HG03571 (cell line): ENCODE measurements around the gene AGTR1.
"Not testable (repeated sequence)": the region's sequence is repeated elsewhere in the genome, so short reads cannot be mapped to it uniquely, and the experiment has no call there.

Experiments
- ATAC-seq: cut with Tn5 transposase; IDR thresholded peaks from one replicate; pipeline ENCODE4 v1.9.1; 2021; ENCODE audit not compliant: unreplicated experiment

AGTR1 gene

DNA sequence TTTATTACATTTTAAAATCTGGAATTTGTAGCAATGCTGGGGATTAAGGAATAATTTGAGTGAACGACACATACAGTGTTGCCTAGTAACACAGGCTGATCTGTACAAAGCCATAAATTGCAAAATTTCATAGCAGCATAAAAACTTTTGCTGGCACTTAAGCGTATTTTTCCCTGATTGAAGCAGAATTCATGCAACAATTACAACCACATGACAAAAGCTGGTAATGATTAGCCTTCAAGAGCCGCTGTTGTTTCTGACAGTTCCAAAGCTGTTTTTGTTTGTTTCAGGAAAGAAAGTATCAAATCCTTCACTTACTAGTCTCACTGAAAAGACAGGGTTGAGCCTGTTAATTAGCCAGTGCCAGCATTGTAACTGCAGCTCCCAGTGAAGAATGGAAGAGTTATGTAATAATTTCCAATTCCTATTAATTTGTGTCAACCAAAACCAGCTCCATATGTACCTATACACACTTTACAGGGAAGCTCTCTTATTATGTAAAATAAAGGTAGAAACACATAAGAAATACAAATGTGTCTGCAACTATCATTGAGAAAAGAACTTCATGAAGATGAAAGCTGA, 60.7 kb downstream of the AGTR1 start:
- no peak for ATAC-seq

DNA sequence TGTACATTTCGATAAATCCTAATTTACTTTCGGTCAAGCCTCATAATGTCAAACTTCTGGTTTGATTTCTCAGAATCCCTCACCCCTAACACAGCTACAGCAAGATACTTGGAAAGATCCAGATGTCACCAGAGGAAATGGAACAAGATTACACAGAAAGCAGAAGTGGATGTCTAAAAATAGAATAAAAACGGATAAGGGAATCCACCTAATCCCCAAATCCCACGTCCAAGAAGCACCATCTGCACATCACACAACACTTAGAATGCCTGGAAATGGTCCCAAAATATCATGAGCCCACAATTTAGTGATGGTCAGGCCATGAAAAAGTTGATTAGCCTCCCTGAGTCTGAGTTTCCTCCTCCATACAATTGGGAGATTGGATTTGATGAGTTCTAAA, 61.7 kb downstream of the AGTR1 start:
- ATAC-seq, result no peak

DNA sequence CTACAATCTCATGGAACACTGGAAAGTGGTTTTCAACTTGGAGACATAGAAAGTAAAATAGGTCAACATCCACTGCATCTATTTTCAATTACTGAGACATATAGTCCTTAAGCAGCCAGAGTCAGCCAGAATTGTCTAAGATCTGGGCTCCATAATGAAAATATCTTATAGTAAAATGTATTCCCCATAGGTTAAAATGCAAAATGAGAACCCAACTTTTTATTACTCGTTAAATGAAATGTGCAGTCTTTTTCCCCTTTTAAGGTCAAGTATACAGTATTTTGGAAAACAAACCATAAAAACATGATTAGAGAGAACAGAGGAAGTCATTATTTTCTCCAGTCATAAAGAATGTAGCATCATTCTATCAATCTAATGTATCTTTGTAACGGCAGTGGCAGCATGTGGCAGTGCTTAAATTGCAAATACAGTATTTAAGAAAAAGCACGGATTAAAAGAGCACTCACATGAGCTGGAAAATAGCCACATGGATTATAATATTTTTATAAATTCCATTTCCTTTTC, 65.5 kb downstream of the AGTR1 start:
- ATAC-seq, result no peak

DNA sequence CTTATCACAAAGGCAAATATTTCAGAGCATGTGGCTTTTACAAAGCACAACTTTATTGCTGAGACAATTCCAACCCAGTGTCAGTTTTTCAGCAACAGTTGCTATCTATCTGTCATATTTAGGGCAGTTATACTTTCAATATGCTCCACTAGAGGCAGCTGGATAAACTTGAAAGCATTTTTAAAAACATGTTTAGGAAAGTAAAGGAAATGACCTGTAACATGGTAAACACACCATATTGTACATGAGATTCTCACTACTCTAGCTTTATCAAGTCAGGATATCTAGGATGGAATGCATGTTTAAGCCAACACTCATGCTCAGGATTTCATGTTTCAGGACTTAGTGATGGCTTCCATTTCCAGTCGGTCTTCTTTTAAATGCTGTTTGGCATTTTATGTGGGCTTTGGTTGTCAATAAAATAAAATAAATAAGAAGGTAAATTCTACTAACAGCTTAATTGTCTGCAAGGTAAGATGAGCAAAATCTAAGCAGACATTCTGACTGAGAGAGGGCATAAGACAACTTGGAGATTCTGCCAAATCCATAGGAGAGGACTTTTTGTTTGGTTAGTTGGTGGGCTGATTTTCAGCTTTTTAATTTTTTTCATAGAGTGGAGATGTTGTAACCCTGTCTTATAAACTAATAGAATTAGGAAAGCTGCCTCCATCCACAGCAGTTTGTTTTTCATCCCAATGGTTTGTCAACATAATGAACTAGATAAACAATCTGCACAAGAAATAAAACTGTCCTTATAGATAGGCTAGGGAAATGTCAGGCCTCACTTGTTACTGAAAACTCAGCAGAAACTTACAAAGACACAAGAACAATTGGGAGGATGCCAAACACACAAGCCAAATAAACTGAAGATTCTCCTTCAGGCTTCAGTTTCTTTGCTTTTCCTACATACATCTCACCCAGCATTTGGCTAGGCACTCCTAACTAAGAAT, 66.6 kb downstream of the AGTR1 start:
- ATAC-seq, result no peak

DNA sequence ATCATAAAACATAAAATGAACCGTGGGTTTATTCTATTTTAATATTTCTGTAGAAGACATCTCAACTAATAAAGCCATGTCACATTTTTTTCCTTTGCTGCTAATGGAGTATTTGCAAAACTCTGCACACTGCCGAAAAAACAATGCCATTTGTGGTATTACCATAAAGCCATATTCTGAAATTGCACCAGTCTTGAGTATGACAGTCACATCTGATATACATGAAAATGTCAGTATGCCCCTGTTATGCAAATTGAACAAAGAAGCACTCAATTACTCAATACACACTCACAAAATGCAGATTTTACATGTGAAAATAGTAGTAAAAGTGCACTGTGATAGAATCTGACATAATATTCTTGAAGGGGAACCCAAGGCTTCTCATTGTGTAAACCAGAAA, 74.7 kb downstream of the AGTR1 start:
- no peak for ATAC-seq

DNA sequence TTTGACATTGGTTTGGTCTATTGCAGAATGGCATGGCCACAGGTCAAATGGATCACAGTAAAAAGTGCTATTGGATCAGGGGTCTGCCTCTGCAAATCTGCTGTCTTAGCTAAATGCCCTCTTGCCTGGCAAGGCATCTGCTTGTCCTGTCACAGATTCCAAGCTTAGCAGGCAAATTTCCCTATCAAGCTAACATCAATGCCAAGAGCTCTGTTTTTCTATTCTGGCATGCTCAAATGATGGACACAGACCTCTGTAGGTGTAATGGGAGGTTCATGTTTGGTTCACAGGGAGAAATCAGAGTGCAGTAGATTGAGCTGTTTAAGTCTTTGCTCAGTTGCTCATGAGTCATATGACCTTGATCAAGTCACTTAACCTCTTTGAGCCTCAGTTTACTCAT, 75.1 kb downstream of the AGTR1 start:
- no peak for ATAC-seq

DNA sequence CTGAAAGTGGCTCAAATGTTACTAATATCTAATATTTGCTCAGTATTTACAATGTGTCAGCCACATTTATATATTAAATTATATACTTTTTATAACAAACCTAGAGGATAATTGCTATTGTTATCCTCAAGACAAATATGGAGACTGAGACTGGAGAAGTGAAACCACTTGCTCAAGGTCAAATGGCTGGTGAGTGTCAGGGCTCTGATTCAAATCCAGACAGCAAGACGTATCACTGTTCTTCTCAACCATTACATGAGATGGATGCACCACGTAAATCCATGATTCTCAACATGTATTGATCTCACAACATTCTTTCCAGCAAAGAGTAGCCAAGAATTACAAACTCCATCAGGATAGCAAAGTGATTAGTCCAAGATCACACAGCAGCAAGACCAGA, 76.1 kb downstream of the AGTR1 start:
- ATAC-seq, result no peak

DNA sequence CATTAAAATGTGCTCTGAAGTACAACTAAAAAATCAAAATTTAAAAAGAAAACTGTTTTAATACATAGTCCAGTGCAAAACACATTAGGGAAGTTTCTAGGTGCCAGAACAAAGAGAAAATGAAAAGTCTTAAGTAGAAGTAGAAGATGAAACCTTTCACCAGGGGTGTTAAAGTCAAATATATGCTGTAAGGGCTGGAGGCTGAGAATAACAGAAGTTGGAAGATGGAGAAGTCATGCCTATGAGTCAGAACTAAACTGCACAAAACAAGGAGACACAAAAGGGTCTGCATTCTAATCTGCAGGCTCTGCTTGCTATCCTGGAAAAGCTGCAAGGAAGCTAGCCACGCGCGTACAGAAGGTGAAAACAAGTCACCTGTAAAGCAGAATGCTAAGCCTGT, 81.2 kb downstream of the AGTR1 start:
- ATAC-seq, result no peak

DNA sequence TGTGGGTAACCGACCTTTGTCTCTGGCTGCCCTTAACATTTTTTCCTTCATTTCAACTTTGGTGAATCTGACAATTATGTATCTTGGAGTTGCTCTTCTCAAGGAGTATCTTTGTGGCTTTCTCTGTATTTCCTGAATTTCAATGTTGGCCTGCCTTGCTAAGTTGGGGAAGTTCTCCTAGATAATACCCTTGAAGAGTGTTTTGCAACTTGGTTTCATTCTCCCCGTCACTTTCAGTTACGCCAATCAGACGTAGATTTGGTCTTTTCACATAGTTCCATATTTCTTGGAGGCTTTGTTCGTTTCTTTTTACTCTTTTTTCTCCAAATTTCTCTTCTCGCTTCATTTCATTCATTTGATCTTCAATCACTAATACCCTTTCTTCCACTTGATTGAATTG, 87.3 kb downstream of the AGTR1 start:
- not testable (repeated sequence) for ATAC-seq

DNA sequence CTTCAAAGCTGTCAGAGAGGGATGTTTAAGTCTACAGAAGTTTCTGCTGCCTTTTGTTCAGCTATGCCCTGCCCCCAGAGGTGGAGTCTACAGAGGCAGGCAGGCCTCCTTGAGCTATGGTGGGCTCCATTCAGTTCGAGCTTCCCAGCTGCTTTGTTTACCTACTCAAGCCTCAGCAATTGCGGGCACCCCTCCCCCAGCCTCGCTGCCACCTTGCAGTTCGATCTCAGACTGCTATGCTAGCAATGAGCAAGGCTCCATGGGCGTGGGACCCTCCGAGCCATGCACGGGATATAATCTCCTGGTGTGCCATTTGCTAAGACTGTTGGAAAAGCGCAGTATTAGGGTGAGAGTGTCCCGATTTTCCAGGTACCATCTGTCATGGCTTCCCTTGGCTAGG, 88.5 kb downstream of the AGTR1 start:
- not testable (repeated sequence) for ATAC-seq

DNA sequence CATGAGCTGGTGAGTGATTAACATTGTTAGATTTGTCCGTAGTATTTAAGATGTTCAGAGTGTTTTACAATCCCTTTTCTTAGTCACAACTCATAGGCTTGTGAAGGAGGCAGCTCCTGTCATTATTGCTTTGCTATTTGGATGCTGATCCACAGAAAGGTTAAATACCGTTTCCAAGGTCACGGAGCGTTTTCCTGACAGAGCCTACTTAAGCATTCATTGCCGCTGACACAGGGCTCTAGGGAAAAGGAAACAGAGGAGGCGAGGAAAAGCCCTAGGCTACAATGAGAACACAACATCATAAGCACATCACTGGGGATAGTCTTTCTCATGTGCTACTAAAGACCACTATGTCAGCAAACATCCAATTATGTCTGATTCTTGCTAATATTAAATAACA, 91.4 kb downstream of the AGTR1 start:
- ATAC-seq, result no peak

DNA sequence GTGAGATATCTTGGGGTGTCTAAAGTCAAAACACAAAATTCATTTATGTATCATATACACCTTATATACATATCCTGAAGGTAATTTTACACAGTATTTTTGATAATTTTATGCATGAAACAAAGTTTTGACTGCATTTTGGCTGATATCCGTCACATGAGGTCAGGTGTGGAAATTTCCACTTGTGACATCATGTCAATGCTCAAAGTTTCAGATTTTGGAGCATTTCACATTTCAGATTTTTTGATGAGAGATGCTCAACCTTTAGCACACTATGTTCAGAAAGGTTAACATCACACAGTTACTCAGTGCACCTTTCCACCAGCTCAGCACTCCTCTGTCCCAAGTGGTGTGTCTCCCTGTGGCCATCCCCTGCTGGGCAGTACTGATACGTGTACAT, 92.2 kb downstream of the AGTR1 start:
- no peak for ATAC-seq

DNA sequence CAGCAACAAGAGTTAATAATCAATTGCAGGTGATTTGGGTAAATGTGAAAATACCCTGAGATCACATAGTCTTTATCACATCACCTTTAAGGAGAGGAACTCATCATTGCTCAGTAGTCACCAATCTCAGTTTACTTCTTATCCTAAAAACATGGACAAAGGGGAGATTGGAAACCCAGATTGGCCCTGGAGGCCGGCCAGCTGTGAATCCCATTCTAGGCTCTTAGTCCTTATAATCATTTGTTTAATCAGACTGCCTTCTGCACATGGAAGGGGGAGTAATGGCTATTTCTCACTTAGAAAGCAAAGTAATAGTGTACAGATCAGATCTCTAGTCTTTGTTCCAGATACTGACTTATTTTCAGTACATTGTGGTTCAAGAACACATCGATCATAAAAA, 92.7 kb downstream of the AGTR1 start:
- no peak for ATAC-seq

DNA sequence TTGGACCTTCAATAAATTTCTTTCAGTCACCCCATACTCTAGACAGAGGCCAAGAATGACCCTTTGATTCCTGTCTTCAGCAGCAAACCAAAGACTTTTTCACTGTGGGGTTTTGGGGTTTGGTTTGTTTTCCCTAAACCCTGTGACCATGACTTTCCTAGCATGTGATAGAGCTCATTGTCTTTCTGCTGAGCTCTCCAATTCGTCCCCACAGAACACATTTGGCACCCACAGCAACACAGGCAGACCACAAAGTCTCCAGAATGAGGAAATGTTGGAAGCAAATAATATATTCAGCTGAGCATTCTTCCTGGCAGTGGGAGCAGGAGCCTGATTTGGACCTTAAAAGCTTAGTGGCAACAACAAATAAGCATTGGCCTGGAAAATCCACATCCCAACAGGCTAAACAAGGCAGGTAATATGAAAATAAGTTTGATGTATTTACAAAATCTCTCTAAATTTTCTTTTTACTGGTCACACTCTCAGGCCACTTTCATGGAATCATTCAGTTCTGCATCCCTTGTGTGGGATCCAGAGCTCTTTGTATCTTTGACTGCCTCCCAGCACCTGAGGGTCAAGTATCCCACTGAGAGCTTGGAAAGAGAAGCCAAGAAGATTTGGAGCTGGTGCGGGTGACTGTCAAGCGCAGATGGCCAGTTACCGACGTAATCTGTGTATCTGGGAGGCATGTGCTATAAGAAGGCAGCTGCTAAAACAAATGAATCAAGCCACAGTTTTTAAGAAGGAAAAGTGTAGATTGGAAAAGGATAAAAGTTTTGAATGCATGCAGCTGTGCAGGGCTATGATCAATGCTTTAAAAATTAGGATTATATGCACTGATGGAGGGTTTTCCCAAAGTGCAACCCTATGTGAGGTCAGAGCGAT, 93.4 kb downstream of the AGTR1 start:
- no peak for ATAC-seq

DNA sequence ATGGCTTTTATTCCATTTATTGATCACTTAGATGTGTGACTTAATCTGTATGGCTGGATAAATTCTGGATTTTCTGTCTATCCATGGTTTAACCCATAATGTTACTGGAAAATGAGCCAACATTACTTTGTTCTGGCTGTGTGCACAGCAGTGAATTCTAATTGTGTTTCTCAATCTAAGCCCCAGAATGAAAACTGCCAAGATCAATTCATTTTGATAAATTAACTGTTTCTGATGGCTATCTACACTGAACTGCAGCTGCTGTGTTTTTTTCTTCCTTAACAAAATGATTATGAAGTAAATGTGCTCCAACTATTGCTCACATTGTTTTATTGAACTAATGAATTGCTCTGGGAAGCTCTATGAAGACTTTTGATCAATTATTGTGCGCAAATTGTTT, 94.2 kb downstream of the AGTR1 start:
- ATAC-seq, result no peak

DNA sequence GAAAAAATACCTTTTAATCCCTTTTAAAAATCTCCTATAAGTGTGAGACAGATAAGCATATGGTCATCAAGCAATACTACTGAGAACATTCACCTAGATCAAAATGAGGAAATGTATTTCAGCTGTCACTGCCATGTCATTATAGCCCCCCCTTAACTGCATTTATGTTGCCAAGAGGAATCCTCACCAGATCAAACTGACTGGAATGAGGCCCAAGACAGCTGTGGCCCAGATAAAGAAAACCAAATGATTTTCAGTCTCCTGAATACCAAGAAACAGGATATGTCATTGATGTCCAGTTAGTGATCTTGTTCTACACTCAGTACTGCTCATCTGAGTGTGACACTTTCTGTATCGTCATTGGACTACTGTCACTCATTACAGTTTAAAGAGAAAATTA, 94.8 kb downstream of the AGTR1 start:
- ATAC-seq, result no peak
